ENCODE data around the gene CARMIL1. TPM values are rescaled to one million over a fixed set of nuclear protein-coding genes. Genes with fewer than 3 reads are reported as not detected.

Gene CARMIL1
- total RNA-seq, 1 donor from 2014 or later = 11.8 TPM

DNA sequence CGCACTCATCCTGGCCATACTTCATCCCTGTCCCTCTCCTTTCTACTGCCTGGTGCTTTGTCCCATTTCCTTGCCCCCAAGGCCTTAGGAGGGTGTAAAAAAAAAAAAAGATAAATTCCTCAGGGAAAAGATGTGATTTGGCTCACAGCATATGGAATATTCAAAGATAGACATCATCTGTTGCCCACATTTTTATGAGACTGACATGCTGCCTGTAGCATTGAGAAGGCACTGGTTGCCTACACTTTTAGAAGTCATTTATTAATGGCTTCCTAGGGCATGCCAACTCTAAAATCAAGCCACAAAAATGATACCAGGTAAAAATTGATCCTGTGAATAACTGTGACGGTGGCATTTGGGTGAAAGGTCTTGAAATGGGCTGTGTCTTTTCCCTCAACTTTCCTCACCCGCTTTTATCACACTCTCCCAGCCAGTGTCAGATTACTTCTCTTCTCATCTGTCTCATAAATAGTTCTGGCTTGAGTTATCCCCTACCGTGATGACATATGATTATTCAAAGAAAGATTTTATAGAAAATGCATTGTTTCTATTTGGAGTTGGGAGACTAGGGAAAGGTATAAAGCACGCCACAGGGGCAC, 139.4 kb downstream of the CARMIL1 start:
- Mint-ChIP-seq H3K4me3 (no peak overlapping the region), H3K27ac (no peak overlapping the region), H3K9me3 (peaks cover 5% of the 10 kb centered on the region), H3K27me3 (no peaks in the 10 kb centered on the region), H3K36me3 (no peaks in the 10 kb centered on the region), H3K4me1 (ENCODE audit: unreplicated experiment) (peaks cover 18% of the 10 kb centered on the region)
- no peak for DNase-seq (ENCODE audit: extremely low spot score, unreplicated experiment)
- no peak for TF ChIP-seq CTCF (conservative IDR thresholded peaks at IDR 0.05)

DNA sequence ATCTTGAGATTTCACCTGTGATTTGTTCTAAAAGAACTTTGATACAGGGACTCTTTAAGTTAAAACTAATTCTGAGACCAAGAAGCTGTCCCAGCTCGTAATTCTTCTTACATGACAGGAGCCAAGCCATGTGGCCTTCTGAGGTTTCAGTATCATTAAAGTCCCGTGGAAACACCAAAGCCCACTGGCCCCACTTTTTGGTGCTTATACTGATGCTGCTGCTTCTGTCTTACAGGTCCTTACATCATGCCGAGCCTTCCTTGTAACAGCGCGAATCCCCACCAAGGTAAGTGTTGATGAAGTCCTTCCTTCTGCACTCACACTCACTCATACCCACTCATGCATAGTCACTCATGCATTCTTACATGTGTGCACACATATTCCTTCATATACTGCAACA, 140.7 kb downstream of the CARMIL1 start:
- TF ChIP-seq CTCF (conservative IDR thresholded peaks at IDR 0.05) = no peak
- no peaks in the 10 kb centered on the region for H3K36me3 Mint-ChIP-seq
- no peaks in the 10 kb centered on the region for H3K27me3 Mint-ChIP-seq
- no peak overlapping the region for H3K27ac Mint-ChIP-seq
- no peak overlapping the region for H3K4me3 Mint-ChIP-seq
- peaks cover 5% of the 10 kb centered on the region for H3K9me3 Mint-ChIP-seq
- no peak for DNase-seq (ENCODE audit: extremely low spot score, unreplicated experiment)
- peaks cover 20% of the 10 kb centered on the region for H3K4me1 Mint-ChIP-seq (ENCODE audit: unreplicated experiment)

GRCh38 chr6:25423358-25423757, 144.2 kb downstream of the CARMIL1 start:
- no peak for TF ChIP-seq CTCF (conservative IDR thresholded peaks at IDR 0.05)

DNA sequence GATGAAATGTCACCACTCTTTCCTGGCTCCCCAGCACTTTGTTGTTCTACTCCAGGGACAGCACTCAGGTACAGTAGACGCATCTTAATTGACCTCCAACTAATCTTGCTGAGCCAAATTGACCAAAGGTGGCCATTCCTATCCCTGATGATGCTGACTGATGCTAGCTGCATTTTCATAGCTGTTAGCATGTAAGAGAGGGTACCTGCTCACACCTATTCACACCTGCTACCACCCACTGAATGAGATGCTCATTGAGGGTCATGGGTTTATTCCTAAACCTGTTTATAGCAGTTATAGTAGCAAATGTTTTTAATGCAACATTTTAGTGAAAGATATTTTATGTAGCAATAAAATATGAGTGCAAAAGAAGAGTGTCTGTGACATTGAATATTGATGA, 145.1 kb downstream of the CARMIL1 start:
- Mint-ChIP-seq H3K4me1 (ENCODE audit: unreplicated experiment) (peaks cover 7% of the 10 kb centered on the region), H3K4me3 (no peak overlapping the region), H3K27ac (no peak overlapping the region), H3K27me3 (no peaks in the 10 kb centered on the region), H3K36me3 (no peaks in the 10 kb centered on the region), H3K9me3 (peaks cover 5% of the 10 kb centered on the region)
- no peak for DNase-seq (ENCODE audit: extremely low spot score, unreplicated experiment)
- no peak for TF ChIP-seq CTCF (conservative IDR thresholded peaks at IDR 0.05)

More at GRCh38 chr6:25423358-25423757, 144.2 kb downstream of the CARMIL1 start:
- H3K9me3 Mint-ChIP-seq = peaks cover 5% of the 10 kb centered on the region
- H3K27me3 Mint-ChIP-seq = no peaks in the 10 kb centered on the region
- H3K27ac Mint-ChIP-seq = no peak overlapping the region
- no peak for DNase-seq (ENCODE audit: extremely low spot score, unreplicated experiment)
- peaks cover 7% of the 10 kb centered on the region for H3K4me1 Mint-ChIP-seq (ENCODE audit: unreplicated experiment)
- no peak overlapping the region for H3K4me3 Mint-ChIP-seq
- no peaks in the 10 kb centered on the region for H3K36me3 Mint-ChIP-seq

DNA sequence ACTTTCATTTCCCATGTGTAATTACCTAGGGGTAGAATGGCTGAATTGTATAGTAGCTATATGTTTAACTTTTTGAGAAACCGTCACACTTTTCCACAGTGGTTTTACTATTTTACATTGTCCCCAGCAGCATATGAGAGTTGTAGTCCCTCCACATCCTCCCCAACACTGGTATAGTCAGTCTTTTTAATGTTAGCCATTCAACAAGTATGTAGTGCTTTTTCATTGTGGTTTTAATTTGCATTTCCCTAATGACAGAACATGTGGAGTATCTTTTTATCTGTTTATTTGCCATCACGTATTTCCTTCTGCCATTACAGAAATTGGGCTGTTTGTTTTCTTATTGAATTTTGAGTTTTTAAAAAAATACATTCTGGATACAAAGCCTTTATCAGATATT, 148.4 kb downstream of the CARMIL1 start:
- Mint-ChIP-seq H3K9me3 (no peaks in the 10 kb centered on the region), H3K4me1 (ENCODE audit: unreplicated experiment) (peaks cover 7% of the 10 kb centered on the region), H3K36me3 (no peaks in the 10 kb centered on the region), H3K27ac (no peak overlapping the region), H3K4me3 (no peak overlapping the region), H3K27me3 (no peaks in the 10 kb centered on the region)
- no peak for DNase-seq (ENCODE audit: extremely low spot score, unreplicated experiment)
- TF ChIP-seq CTCF (conservative IDR thresholded peaks at IDR 0.05) = no peak

Measured in type B pancreatic cell (in vitro differentiated cells).